Measurements from ENCODE around the gene MYDGF. TPM values are rescaled to one million over a fixed set of nuclear protein-coding genes. Genes with fewer than 3 reads are reported as not detected.

MYDGF gene
- total RNA-seq, 3 donors from 2014 or later: 50.2 to 85.9 (median 54.8) TPM

DNA sequence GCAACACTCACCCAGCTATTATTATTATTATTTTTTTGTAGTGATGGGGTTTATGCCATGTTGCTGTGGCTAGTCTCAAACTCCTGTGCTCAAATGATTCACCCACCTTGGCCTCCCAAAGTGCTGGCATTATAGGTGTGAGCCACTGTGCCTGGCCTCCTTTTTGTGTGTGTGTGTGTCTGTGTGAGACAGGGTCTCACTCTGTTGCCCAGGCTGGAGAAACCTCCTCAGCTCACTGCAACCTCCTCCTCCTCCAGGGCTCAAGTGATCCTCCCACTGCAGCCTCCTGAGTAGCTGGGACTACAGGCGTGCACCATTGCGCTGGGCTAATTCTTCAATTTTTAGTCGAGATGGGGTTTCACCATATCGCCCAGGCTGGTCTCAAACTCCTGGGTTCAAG, 3.6 kb upstream of the MYDGF start:
- DNase-seq (no peak), ATAC-seq (no peak)
- no peak overlapping the region for H3K4me3 ChIP-seq
- H3K36me3 ChIP-seq (ENCODE audit: low read depth): no peaks in the 10 kb centered on the region
- intact Hi-C loops (cut with DNase I, micrococcal nuclease): no loop called here
- H3K9me3 ChIP-seq: no peaks in the 10 kb centered on the region
- peaks cover 9% of the 10 kb centered on the region for H3K4me1 ChIP-seq (ENCODE audit: low read depth)
- TF ChIP-seq, protein P1, sequence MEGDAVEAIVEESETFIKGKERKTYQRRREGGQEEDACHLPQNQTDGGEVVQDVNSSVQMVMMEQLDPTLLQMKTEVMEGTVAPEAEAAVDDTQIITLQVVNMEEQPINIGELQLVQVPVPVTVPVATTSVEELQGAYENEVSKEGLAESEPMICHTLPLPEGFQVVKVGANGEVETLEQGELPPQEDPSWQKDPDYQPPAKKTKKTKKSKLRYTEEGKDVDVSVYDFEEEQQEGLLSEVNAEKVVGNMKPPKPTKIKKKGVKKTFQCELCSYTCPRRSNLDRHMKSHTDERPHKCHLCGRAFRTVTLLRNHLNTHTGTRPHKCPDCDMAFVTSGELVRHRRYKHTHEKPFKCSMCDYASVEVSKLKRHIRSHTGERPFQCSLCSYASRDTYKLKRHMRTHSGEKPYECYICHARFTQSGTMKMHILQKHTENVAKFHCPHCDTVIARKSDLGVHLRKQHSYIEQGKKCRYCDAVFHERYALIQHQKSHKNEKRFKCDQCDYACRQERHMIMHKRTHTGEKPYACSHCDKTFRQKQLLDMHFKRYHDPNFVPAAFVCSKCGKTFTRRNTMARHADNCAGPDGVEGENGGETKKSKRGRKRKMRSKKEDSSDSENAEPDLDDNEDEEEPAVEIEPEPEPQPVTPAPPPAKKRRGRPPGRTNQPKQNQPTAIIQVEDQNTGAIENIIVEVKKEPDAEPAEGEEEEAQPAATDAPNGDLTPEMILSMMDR (IDR thresholded peaks at IDR 0.05): no peak

DNA sequence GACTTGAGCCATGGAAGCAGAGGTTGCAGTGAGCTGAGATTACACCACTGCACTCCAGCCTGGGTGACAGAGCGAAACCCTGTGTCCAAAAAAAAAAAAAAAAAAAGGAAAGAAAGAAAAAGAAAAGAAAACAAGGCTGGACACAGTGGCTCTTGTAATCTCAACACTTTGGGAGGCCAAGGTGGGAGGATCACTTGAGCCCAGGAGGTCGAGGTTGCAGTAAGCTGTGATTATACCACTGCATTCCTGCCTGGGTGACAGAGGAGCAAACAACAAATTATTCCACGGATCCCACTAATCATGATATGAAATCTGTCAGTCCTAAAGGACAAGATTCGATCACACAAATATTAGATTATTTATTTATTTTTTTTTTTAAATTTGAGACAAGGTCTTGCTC, 3.1 kb upstream of the MYDGF start:
- TF ChIP-seq, protein P1 (IDR thresholded peaks at IDR 0.05): no peak
- H3K4me1 ChIP-seq (ENCODE audit: low read depth): peaks cover 10% of the 10 kb centered on the region
- ATAC-seq (no peak), DNase-seq (no peak)
- no peaks in the 10 kb centered on the region for H3K9me3 ChIP-seq
- intact Hi-C loops (cut with DNase I, micrococcal nuclease): no loop called here
- H3K4me3 ChIP-seq: no peak overlapping the region
- H3K36me3 ChIP-seq (ENCODE audit: low read depth): no peaks in the 10 kb centered on the region

DNA sequence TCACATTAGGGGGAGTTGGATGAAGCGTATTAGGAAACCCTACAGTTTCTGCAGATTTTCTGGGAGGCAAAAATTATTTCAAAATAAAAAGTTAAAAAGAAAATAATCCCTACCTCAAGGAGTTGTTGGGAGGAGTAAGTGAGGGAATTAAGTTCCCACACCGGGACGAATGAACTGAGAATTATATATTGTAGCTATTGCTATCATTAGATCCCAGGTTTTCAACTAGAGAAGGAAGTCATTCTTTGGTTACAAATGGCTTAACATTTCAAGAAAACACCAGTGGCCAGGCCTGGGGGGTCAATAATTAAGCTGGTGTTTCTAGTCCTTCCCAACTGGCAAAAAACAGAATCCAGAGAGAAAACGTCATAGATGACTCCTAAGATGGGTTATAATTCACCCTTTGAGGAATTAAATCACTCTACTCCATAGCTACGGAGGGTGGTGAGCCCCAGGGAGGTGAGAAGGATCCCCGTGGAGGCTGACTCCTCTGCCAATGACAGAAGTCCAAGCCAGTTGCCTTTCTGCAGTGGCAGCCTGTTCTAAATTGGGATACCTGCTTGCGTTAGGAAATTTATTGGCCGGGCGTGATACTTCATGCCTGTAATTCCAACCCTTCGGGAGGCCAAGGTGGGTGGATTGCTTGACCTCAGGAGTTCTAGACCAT, 1.2 kb upstream of the MYDGF start:
- intact Hi-C loops (cut with DNase I, micrococcal nuclease): no loop called here
- DNase-seq (no peak), ATAC-seq (no peak)
- H3K36me3 ChIP-seq (ENCODE audit: low read depth): no peaks in the 10 kb centered on the region
- TF ChIP-seq, protein P1 (IDR thresholded peaks at IDR 0.05): no peak
- no peak overlapping the region for H3K4me3 ChIP-seq
- H3K9me3 ChIP-seq: no peaks in the 10 kb centered on the region
- peaks cover 10% of the 10 kb centered on the region for H3K4me1 ChIP-seq (ENCODE audit: low read depth)

DNA sequence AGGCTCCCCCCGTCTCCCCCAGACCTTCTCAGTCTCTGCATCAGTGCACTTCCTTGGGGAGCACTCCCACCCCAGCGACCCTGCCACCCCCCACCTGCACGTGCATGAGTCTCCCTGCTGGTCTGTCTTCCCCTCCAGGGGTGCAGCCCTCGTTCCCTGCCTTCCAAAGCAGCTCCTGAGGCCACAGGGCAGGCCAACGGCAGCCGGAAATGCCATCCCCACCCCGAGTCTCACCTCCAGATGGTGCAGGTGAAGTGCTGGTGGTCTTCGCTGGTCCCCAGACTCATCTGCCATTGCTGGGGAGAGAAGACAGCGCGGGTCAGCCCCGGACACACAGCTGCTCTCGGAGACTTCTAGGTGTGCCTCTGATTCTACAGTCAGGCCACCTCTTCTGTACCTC, 5.5 kb downstream of the MYDGF start:
- Histone ChIP-seq H3K9me3 (no peaks in the 10 kb centered on the region), H3K36me3 (ENCODE audit: low read depth) (no peaks in the 10 kb centered on the region), H3K4me3 (no peak overlapping the region), H3K4me1 (ENCODE audit: low read depth) (peaks cover 10% of the 10 kb centered on the region)
- TF ChIP-seq, protein P1 (IDR thresholded peaks at IDR 0.05): no peak
- DNase-seq (no peak), ATAC-seq (no peak)
- intact Hi-C loops (cut with DNase I, micrococcal nuclease): no loop called here

DNA sequence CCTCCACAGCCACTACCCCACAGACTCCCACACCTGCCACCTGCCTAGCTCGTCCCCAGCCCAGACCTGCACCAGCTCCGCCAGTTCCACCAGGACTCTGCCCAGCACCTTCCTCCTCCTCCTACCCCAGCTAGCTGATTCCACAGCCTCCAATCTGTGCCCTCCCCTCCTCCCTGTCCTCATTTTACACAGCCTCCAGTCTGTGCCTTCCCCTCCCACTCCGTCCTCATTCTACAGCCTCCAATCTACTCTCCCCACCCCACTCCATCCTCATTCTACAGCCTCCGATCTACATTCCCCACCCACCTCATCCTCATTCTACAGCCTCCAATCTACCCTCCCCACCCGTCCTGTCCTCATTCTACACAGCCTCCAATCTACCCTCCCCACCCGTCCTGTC, 7.3 kb downstream of the MYDGF start:
- ATAC-seq (peak; percentile 8), DNase-seq (no peak)
- Histone ChIP-seq H3K9me3 (peaks cover 3% of the 10 kb centered on the region), H3K4me1 (ENCODE audit: low read depth) (no peaks in the 10 kb centered on the region), H3K36me3 (ENCODE audit: low read depth) (no peaks in the 10 kb centered on the region), H3K4me3 (no peak overlapping the region)
- intact Hi-C loops (cut with DNase I, micrococcal nuclease): no loop called here
- TF ChIP-seq, protein P1 (IDR thresholded peaks at IDR 0.05): no peak
